K562 (cell line): ENCODE measurements around the gene CADM2. TPM values are rescaled to one million over a fixed set of nuclear protein-coding genes. Genes with fewer than 3 reads are reported as not detected.

Experiments
- ATAC-seq: fragments of 200-7000 bp; cut with Tn5 transposase; 3 replicates; pipeline ENCODE4 v1.9.1; 2020; ENCODE audit warnings: moderate library complexity
- BruUV-seq: library from RNA; stranded (reverse); fragments of 400-500 nt; replicated peaks from 2 replicates; lab custom pipeline; 2021; lab: Mats Ljungman, UMichigan
- CTCF ChIA-PET: fragments of 300-600 bp; formaldehyde crosslinking; extraction: SDS; loops from one replicate; lab custom pipeline; 2021; ENCODE audit warnings: low intra/inter-chr PET ratio; lab: Yijun Ruan, JAX
- POLR2A ChIA-PET: fragments of 300-600, 350-650 bp; sonication (Branson Sonifier 250); formaldehyde crosslinking; extraction: SDS; loops from one replicate; lab custom pipeline; 2021; ENCODE audit warnings: antibody characterized with exemption, inconsistent platforms; lab: Yijun Ruan, JAX
- DNase-seq, 4 experiments: peaks; one replicate each; pipeline versions ENCODE4 v3.0.0 to v3.0.0-alpha.2; 2011 to 2018; ENCODE audit warnings: low spot score in 3 of 4, mixed read lengths in 3 of 4; ENCODE audit errors: extremely low read depth in 1 of 4
- FAIRE-seq: peaks from 2 replicates; lab custom pipeline; 2011; peaks lifted over from hg19 to GRCh38; lab: Jason Lieb, UNC
- H2AFZ ChIP-seq: 2 replicates; pipeline ENCODE4 v1.6.0; 2011; ENCODE audit warnings: low read depth, low read length, control low read depth, inconsistent platforms
- H3K27ac ChIP-seq: fragments of 200-600 bp; 3 replicates; pipeline ENCODE4 v1.8.0; 2011; ENCODE audit warnings: low read depth, mild to moderate bottlenecking, control low read depth, inconsistent platforms, low read length, moderate library complexity, mixed read lengths; ENCODE audit errors: extremely low read depth
- H3K27me3 ChIP-seq, 2 experiments: fragments of 300-600 bp in 1 of 2; 2 replicates in 1 of 2; 3 replicates in 1 of 2; pipeline versions ENCODE4 v1.6.0 to v1.8.0; 2011; ENCODE audit warnings: inconsistent platforms in 2 of 2, low read length in 2 of 2, mild to moderate bottlenecking in 1 of 2, mixed read lengths in 1 of 2, moderate library complexity in 1 of 2; ENCODE audit not compliant: control insufficient read depth in 2 of 2, insufficient read depth in 2 of 2
- H3K36me3 ChIP-seq: fragments of 300-600 bp; 3 replicates; pipeline ENCODE4 v1.8.0; 2011; ENCODE audit warnings: mild to moderate bottlenecking, low read length, inconsistent platforms; ENCODE audit not compliant: control insufficient read depth, insufficient read depth
- H3K4me1 ChIP-seq, 2 experiments: fragments of 200-600 bp in 1 of 2; replicated peaks in 1 of 2; 2 replicates in 1 of 2; 3 replicates in 1 of 2; pipeline versions ENCODE4 v1.5.1 to v1.8.0; 2011; ENCODE audit warnings: inconsistent platforms in 2 of 2, low read length in 2 of 2, mild to moderate bottlenecking in 1 of 2, mixed read lengths in 1 of 2, moderate library complexity in 1 of 2; ENCODE audit not compliant: control insufficient read depth in 2 of 2, insufficient read depth in 2 of 2
- H3K4me2 ChIP-seq: 2 replicates; pipeline ENCODE4 v1.6.1; 2011; ENCODE audit warnings: low read length, control low read depth, inconsistent platforms, mixed read lengths; ENCODE audit not compliant: insufficient read depth
- H3K4me3 ChIP-seq: fragments of 200-600 bp; sonication (generic), shearing (Covaris generic); 2 replicates; pipeline ENCODE4 v1.5.1; 2016; ENCODE audit warnings: control low read depth, inconsistent platforms
- H3K79me2 ChIP-seq: fragments of 200-600 bp; 3 replicates; pipeline ENCODE4 v1.8.0; 2011; ENCODE audit warnings: low read length, inconsistent platforms; ENCODE audit not compliant: control insufficient read depth, insufficient read depth
- H3K9ac ChIP-seq, 2 experiments: 2 replicates each; pipeline versions ENCODE4 v1.6.0 to v1.6.1; 2011; ENCODE audit warnings: low read depth in 2 of 2, low read length in 2 of 2, control low read depth in 1 of 2, inconsistent platforms in 1 of 2, mild to moderate bottlenecking in 1 of 2, mixed read lengths in 1 of 2; ENCODE audit not compliant: insufficient read depth in 1 of 2
- H3K9me1 ChIP-seq: one replicate; pipeline ENCODE4 v1.6.0; 2011; ENCODE audit warnings: inconsistent platforms, mild to moderate bottlenecking, low read length, moderate library complexity; ENCODE audit not compliant: control insufficient read depth, insufficient read depth
- H3K9me3 ChIP-seq: replicated peaks from 2 replicates; pipeline ENCODE4 v1.5.1; 2011; ENCODE audit warnings: low read depth, low read length, inconsistent platforms; ENCODE audit not compliant: control insufficient read depth, insufficient read depth
- H4K20me1 ChIP-seq: replicated peaks from 2 replicates; pipeline ENCODE4 v1.6.1; 2011; ENCODE audit warnings: low read length, inconsistent platforms, mixed read lengths; ENCODE audit not compliant: control insufficient read depth, insufficient read depth
- BRF1 ChIP-seq: IDR thresholded peaks from 3 replicates; pipeline ENCODE4 v1.6.1; 2011; ENCODE audit warnings: borderline replicate concordance, mild to moderate bottlenecking; ENCODE audit not compliant: insufficient read length; ENCODE audit errors: extremely low read depth
- CEBPB ChIP-seq: fragments of 450-650 bp; IDR thresholded peaks from 2 replicates; pipeline ENCODE4 v1.6.1; 2016; ENCODE audit warnings: missing genetic modification characterization, missing compliant biosample characterization
- CEBPG ChIP-seq, 3 experiments: fragments of 200-800 bp in 1 of 3; sonication (Bioruptor generic) in 1 of 3; sonication (generic) in 1 of 3; formaldehyde crosslinking in 1 of 3; IDR thresholded peaks in 2 of 3; conservative IDR thresholded peaks in 1 of 3; 2 replicates each; pipeline versions ENCODE4 v1.6.1 to v1.8.0; 2016 to 2022; ENCODE audit warnings: missing compliant biosample characterization in 2 of 3, missing genetic modification characterization in 2 of 3, mild to moderate bottlenecking in 1 of 3, missing genetic modification reagents in 1 of 3
- CTCFL ChIP-seq: IDR thresholded peaks from 2 replicates; pipeline ENCODE4 v1.6.1; 2011; ENCODE audit warnings: borderline replicate concordance, low read depth, mild to moderate bottlenecking, moderate library complexity, low read length; ENCODE audit not compliant: insufficient read depth, poor library complexity, severe bottlenecking
- HNRNPLL ChIP-seq: fragments of 200-400 bp; formaldehyde crosslinking; IDR thresholded peaks from 2 replicates; pipeline ENCODE4 v1.6.1; 2017; ENCODE audit warnings: low read length, low read depth, mild to moderate bottlenecking; ENCODE audit not compliant: poor library complexity, severe bottlenecking
- MTA3 ChIP-seq: fragments of 450-650 bp; formaldehyde crosslinking; IDR thresholded peaks from 2 replicates; pipeline ENCODE4 v1.6.1; 2017; ENCODE audit warnings: mild to moderate bottlenecking, borderline replicate concordance
- MTF1 ChIP-seq: fragments of 250-450 bp; sonication (Bioruptor Pico); IDR thresholded peaks from 2 replicates; pipeline ENCODE4 v1.9.0; 2021; ENCODE audit warnings: moderate library complexity, mild to moderate bottlenecking, inconsistent platforms, borderline replicate concordance
- RNF2 ChIP-seq: sonication (generic); IDR thresholded peaks from 2 replicates; pipeline ENCODE4 v1.6.1; 2016
- TCF3 ChIP-seq: sonication (generic); formaldehyde crosslinking; IDR thresholded peaks from 2 replicates; pipeline ENCODE4 v1.4.0; 2020; ENCODE audit warnings: mild to moderate bottlenecking, missing genetic modification reagents
- ZBTB43 ChIP-seq: sonication (generic); formaldehyde crosslinking; IDR thresholded peaks from 2 replicates; pipeline ENCODE4 v1.8.0; 2023; ENCODE audit warnings: mild to moderate bottlenecking, missing genetic modification reagents
- ZNF175 ChIP-seq: fragments of 200-800 bp; sonication (Bioruptor generic); IDR thresholded peaks from 2 replicates; pipeline ENCODE4 v1.6.1; 2016; ENCODE audit warnings: low read depth, mild to moderate bottlenecking, missing genetic modification characterization, missing compliant biosample characterization
- WGBS: fragments of 100-300 bp; shearing (Covaris generic); methylation state at CpG from one replicate; pipeline ENCODE4 v1.1.6; 2016; ENCODE audit warnings: low coverage, mixed read lengths; ENCODE audit not compliant: insufficient coverage; ENCODE audit errors: missing lambda C conversion rate; 5-methylcytosine and 5-hydroxymethylcytosine counted together
- in situ Hi-C: fragments of 300-500 bp; cut with MboI; formaldehyde crosslinking; loops from 4 replicates; pipeline ENCODE4 v1.15.0; 2018; ENCODE audit warnings: inconsistent platforms, mixed read lengths
- intact Hi-C: fragments of 100-400 bp; cut with micrococcal nuclease; formaldehyde crosslinking; loops from 2 replicates; pipeline ENCODE4 v1.14.2; 2022
- polyA plus RNA-seq, 8 experiments: library from polyadenylated mRNA; depleted of rRNA in 4 of 8; stranded (reverse) in 5 of 8; unstranded in 3 of 8; fragments of >200 nt; fragmentation: Nextera tagmentation in 2 of 8; fragmentation: Illumina TruSeq in 1 of 8; extraction: Ambion mirVana in 2 of 8; extraction: Trizol in 1 of 8; gene quantifications; 2 replicates each; pipeline versions ENCODE4 v1.2.1 to v1.2.3, GENCODE V29; 2011 to 2014; ENCODE audit warnings: inconsistent platforms in 1 of 8, missing spikeins in 1 of 8
- total RNA-seq, 7 experiments: library from RNA; depleted of rRNA in 6 of 7; stranded (reverse); fragments of >200 nt in 6 of 7; fragmentation: Illumina TruSeq in 2 of 7; extraction: Trizol in 2 of 7; gene quantifications; 2 replicates each; pipeline versions ENCODE4 v1.2.1 to v1.2.3, GENCODE V29; 2011 to 2021; ENCODE audit warnings: low replicate concordance in 1 of 7

The CADM2 gene
- total and polyA plus RNA-seq, 9 of the 15 experiments (the other 6 are each of a cell fraction or from before 2014, with no cell fraction given), result 0.11 to 3.2 (median 0.95) TPM

- no peak for TF ChIP-seq MTF1 (CRISPR knock-in tag)
- peak; percentile 54 for TF ChIP-seq CEBPB (tag)
- TF ChIP-seq CEBPG (CRISPR knock-in tag; IDR thresholded peaks at IDR 0.05), result no peak
- peak in 1 of 2 experiments; percentile 91; a peak in 2 of 4 replicates for TF ChIP-seq CEBPG (tag; conservative IDR thresholded peaks at IDR 0.05 in 1 of 2, IDR thresholded peaks at IDR 0.05 in 1 of 2)
- TF ChIP-seq MTA3, result no peak
- H3K9ac ChIP-seq, result no peak overlapping the region
- WGBS, result 0% methylated on average over 3 of the region's 3 CpGs
- no peaks in the 10 kb centered on the region for H3K79me2 ChIP-seq
- FAIRE-seq, result no peak
- intact Hi-C loops (no loop called here), in situ Hi-C loops (no loop called here)
- no peak overlapping the region for H3K4me2 ChIP-seq
- ChIA-PET POLR2A (no interaction called here), CTCF (no interaction called here)
- H2AFZ ChIP-seq, result no peak overlapping the region
- H3K4me3 ChIP-seq, result no peak overlapping the region
- H3K4me1 ChIP-seq, result no peaks in the 10 kb centered on the region
- DNase-seq, result no peak
- H3K27ac ChIP-seq, result no peak overlapping the region
- no peaks in the 10 kb centered on the region for H3K36me3 ChIP-seq
- no peaks in the 10 kb centered on the region for H4K20me1 ChIP-seq
- BruUV-seq, result no TSS peak
- ATAC-seq, result no peak
- no peaks in the 10 kb centered on the region for H3K9me1 ChIP-seq
- no peaks in the 10 kb centered on the region for H3K9me3 ChIP-seq
- H3K27me3 ChIP-seq, result no peaks in the 10 kb centered on the region
Observed at GRCh38 chr3:85922374-85922773, 963.6 kb downstream of the CADM2 start.

GRCh38 chr3:85930718-85931117, 971.9 kb downstream of the CADM2 start:
- in situ Hi-C loops (no loop called here), intact Hi-C loops (no loop called here)
- no peak overlapping the region for H3K4me3 ChIP-seq
- no peak overlapping the region for H2AFZ ChIP-seq
- BruUV-seq, result no TSS peak
- CTCF ChIA-PET, result no interaction called here
- H3K4me2 ChIP-seq, result no peak overlapping the region
- 0% methylated on average over 1 of the region's 1 CpG for WGBS
- H3K9me1 ChIP-seq, result no peaks in the 10 kb centered on the region
- no peak overlapping the region for H3K9ac ChIP-seq
- no peak for ATAC-seq
- POLR2A ChIA-PET, result no interaction called here
- no peaks in the 10 kb centered on the region for H3K4me1 ChIP-seq
- TF ChIP-seq HNRNPLL (no peak), TCF3 (CRISPR knock-in tag) (no peak), ZBTB43 (no peak), RNF2 (no peak), ZNF175 (CRISPR knock-in tag) (no peak), BRF1 (no peak), CTCFL (no peak)
- TF ChIP-seq, all 486 proteins: peak for 0
- FAIRE-seq (no peak), DNase-seq (no peak)
- Histone ChIP-seq H3K27ac (no peak overlapping the region), H4K20me1 (no peaks in the 10 kb centered on the region), H3K36me3 (no peaks in the 10 kb centered on the region), H3K79me2 (no peaks in the 10 kb centered on the region), H3K27me3 (no peaks in the 10 kb centered on the region), H3K9me3 (no peaks in the 10 kb centered on the region)
